ENCODE results near the gene MLLT10.

Gene MLLT10

DNA sequence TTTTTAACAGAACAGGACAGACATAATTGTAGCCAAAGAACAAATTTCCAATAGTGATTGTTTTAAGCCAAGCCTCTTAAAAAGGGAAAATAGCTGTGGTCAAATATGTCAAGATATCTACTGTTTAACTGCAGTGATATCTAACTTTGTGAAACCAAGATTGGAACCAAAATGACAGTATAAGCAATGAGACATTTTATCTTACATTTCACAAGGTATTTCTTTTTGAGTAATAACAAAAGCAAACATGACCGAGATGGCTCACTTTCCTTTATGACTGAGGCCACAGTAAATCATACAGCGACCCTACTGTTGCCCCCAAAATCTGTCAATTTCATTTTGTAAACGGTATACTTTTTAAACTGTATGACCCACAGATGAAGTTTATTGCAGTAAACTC is 215.8 kb downstream of the MLLT10 start:
- DNase-seq, result no peak

GRCh38 chr10:21750424-21750823 is 216.4 kb downstream of the MLLT10 start:
- no peak for DNase-seq

GRCh38 chr10:21751341-21752310 is 217.6 kb downstream of the MLLT10 start:
- DNase-seq, result no peak

- DNase-seq, result no peak
These were observed 219.7 kb downstream of the MLLT10 start for GRCh38 chr10:21753497-21754270.

DNA sequence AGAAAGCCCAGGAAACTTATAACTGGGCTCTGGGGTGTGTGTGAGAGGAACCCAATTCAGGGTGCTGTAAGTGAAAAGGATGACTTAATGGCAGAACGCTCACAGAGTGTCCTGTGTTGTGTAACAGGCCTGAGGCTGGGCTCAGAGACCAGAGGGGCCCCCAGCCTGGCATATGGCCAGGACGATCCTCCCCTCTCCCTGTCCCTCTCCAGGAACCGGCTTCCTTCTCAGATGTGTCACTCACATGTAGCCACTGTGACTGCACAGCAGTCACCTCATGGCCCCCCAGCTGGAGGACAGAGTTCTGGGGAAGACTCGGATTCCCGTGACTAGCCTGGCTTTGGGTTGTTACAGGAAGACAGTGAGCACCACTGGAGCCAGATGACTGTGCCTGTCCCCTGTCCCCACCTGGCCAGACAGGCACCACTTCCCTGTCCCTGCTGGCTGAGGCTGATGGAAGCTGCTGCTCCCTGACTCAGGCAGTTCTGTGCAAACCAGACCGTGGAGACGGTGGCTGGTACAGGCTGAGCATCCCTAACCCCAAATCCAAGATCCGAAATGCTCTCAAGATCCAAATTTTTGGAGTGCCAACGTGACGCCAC is 220.5 kb downstream of the MLLT10 start:
- DNase-seq, result no peak

- DNase-seq, result no peak
These were observed 222.7 kb downstream of the MLLT10 start for GRCh38 chr10:21756707-21757106.

GRCh38 chr10:21757185-21757901 is 223.3 kb downstream of the MLLT10 start:
- DNase-seq, result no peak

- no peak for DNase-seq
These were observed 224.2 kb downstream of the MLLT10 start for GRCh38 chr10:21758239-21758638.

DNA sequence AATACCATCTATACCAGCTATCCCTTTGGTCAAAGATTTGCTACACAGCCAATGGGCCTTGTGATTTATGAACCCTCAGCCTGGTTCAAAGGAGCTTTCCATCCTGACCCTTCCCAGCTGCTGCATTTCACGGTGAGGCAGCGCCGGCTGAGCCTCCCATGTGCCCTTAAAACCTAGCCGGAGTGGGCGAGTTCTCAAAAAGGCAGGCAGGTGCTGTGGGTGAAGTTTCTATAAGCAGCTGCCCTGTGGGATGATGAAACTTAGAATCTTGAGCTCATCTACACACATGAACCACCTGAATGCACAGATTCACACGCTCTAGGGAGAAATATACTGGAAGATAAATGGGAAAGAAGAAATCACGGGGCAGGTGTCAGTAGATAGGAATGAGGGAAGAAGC is 224.7 kb downstream of the MLLT10 start:
- no peak for DNase-seq

DNA sequence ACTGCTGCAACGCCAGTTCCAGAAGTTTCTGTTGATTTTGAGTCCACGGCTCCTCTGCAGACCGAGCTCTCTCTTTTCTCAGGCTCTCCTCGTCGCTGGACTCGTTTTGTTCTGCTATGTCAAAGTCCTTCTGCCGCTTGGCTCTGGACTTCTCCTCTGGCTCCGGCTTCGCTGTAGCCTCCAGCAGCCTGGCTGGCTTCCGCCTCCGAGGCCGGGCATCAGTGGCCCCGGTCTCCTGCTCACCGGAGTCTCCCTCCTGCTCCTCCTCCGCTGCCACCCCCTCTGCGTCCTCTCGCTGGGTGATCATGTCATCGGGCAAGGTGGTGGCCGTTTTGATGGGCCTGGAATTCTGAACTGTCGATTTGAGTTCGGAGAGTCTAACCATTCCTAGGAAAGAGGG is 225.2 kb downstream of the MLLT10 start:
- DNase-seq, result no peak

DNA sequence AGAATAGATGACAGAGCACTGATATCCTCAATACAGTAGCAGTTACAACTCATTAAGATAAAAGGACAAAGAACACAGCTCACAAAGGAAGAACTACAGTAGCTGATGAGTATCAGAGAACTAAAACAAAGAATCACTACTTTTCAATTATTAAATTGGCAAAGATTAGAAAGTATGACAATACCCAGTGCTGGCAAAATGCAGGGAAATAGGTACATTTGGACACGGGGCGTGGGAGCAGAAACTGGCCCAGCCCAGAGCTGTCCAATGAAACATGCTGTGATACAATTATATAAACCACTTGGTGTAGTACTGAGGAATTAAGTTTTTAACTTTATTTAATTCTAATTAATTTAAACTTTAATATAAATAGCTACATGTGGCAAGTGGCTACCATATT is 226.3 kb downstream of the MLLT10 start:
- DNase-seq, result no peak

DNA sequence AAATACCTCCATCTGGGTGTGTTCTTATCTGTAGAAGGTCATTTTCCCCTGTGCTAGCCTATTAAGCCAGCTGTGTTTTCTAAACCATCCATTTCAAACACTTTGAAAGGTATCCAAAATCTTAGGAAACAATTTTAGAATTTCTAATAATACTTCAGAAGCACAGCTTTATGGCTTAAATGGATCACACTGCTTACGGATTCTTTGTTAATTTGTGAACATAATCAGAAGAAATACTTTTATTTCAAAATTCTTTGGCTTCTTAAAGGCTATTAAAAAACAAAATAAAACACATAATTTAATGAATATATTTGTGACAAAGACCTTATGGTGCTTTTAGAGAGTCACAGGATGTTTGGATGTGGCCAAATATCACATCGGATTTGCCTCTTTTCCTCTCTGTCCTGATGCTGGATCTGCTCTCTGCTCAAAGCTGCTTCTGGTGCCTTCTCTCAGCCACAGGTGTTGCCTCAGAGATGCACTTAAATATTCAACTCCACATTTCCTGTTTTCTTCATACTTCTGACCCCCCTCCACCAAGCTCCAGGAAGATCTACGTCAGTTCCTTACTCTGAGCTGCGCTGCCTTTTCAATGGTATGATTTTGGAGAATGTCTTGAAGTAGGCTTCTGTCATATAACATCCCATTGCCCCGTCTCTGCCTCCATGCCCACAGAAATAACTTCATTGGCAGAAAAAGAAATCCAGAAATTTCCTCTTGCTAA is 230.6 kb downstream of the MLLT10 start:
- no peak for DNase-seq

DNA sequence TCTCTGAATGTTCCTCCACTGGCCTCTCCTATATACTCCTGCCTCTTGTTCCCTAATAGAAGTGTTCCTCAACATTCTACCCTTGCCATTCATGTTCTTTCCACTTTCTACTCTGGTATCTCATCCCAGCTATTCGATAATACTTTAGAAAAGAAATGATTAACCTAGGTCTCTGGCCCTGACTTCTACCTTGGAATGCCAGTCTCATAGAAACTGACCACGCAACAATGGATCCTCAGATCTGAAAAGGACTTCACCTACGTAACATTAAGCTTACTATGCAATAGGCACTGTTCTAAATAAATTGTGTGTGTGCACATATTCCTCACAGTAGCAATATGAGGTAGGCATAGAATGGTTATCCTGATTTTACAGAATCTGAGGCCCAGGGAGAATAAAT is 235.0 kb downstream of the MLLT10 start:
- no peak for DNase-seq

GRCh38 chr10:21771219-21771618 is 237.2 kb downstream of the MLLT10 start:
- no peak for DNase-seq

DNA sequence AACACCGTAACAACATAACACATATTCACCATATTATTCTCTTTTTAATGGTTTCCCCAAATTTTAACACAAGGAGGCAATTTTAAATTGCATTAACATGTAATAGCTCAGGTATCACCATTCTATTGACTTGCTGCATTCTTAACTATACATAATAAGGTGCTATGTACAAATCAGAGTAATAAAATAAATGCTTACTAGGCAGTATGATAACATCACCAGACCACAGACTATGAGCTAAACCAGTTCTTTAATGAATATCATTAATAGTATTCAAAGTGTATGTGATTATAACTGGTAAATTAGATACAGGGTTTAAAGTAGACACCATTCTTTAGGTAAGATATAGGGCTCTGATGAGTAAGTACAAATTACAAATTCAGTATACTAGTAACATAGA is 242.9 kb downstream of the MLLT10 start:
- no peak for DNase-seq

DNA sequence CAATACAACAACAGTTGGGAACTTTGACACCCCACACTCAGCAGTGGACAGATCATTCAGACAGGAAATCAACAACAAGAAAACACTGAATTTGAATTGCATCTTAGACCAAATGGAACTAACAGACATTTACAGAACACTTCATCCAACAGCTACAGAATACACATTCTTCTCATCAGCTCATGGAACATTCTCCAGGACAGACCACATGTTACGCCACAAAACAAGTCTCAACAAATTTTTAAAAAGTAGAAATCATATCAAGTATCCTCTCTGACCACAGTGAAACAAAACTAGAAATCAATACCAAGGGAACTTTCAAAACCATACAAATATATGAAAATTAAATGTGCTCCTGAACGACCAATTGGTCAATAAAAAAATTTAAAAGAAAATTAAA is 257.2 kb downstream of the MLLT10 start:
- DNase-seq, result no peak
